ENCODE results near the gene CD40. TPM values are rescaled to one million over a fixed set of nuclear protein-coding genes. Genes with fewer than 3 reads are reported as not detected.

CD40 gene
- total and polyA plus RNA-seq, 2 of the 4 experiments (the other 2 are of a cell fraction) = 0.36 to 0.92 TPM

GRCh38 chr20:46087161-46087560 is 31.0 kb upstream of the CD40 start:
- Histone ChIP-seq H4K8ac (ENCODE audit: low read depth in 2 of 2, low read length in 2 of 2) (no peak overlapping the region), H3K23ac (ENCODE audit: low read depth, low read length) (no peak overlapping the region), H3K14ac (replicated peaks; ENCODE audit: low read depth, low read length) (no peak overlapping the region), H3K9ac (ENCODE audit: low read depth, low read length) (no peak overlapping the region), H2AFZ (replicated peaks; ENCODE audit: low read length, poor library complexity) (no peak overlapping the region), H3K4me3 (ENCODE audit: insufficient read depth, low read depth, low read length) (no peak overlapping the region), H4K91ac (ENCODE audit: insufficient read depth, low read depth, low read length) (no peak overlapping the region), H2AK9ac (replicated peaks; ENCODE audit: low read depth, low read length, poor library complexity) (no peak overlapping the region), H3K27me3 (ENCODE audit: control insufficient read depth, insufficient read depth, low read length) (no peaks in the 10 kb centered on the region), H2BK120ac (ENCODE audit: low read depth, low read length) (no peak overlapping the region), H3K4ac (ENCODE audit: low read depth, low read length) (no peak overlapping the region), H3K4me2 (ENCODE audit: low read depth, low read length) (no peak overlapping the region), H3K18ac (ENCODE audit: low read depth, low read length) (no peak overlapping the region), H2BK20ac (ENCODE audit: low read depth, low read length) (no peak overlapping the region), H3K79me1 (ENCODE audit: low read depth in 1 of 2, low read length in 2 of 2) (peaks cover 17 to 55% of the 10 kb centered on the region in 2 experiments), H4K5ac (ENCODE audit: low read depth, low read length) (no peak overlapping the region), H3K36me3 (ENCODE audit: control insufficient read depth, insufficient read depth, low read length) (no peaks in the 10 kb centered on the region), H4K20me1 (ENCODE audit: insufficient read depth, low read length) (peaks cover 69% of the 10 kb centered on the region), H3K56ac (ENCODE audit: extremely low read depth, insufficient read depth, low read length) (no peak overlapping the region), H2AK5ac (ENCODE audit: low read depth, low read length) (no peak overlapping the region), H3K9me1 (ENCODE audit: insufficient read depth, low read length) (peaks cover 10% of the 10 kb centered on the region; the same call in 1 of the 2 replicates), H3K4me1 (ENCODE audit: control insufficient read depth, insufficient read depth, low read length) (peaks cover 7% of the 10 kb centered on the region), H2BK15ac (ENCODE audit: low read depth, low read length) (no peak overlapping the region), H3K27ac (ENCODE audit: insufficient read depth, low read length) (no peak overlapping the region), H2BK5ac (ENCODE audit: low read depth, low read length, poor library complexity, severe bottlenecking) (no peak overlapping the region), H3K9me3 (ENCODE audit: control insufficient read depth, insufficient read depth, low read length) (no peaks in the 10 kb centered on the region)
- ChIA-PET CTCF (interaction anchor here (0.8 kb wide), 1 partner anchor 29 kb away, joined by 3 read pairs; no protein-coding TSS in a partner anchor), POLR2A (ENCODE audit: unreplicated experiment) (no interaction called here)
- TF ChIP-seq RAD21 (IDR thresholded peaks at IDR 0.05; ENCODE audit: low read length) = peak; percentile 48; the same call in 1 of the 2 replicates
- TF ChIP-seq SMC3 (IDR thresholded peaks at IDR 0.05; ENCODE audit: low read depth, low read length) = peak; percentile 31
- no peak for TF ChIP-seq MAZ (IDR thresholded peaks at IDR 0.05; ENCODE audit: borderline replicate concordance, low read depth, low read length)
- peak; percentile 55 for TF ChIP-seq CTCF (conservative IDR thresholded peaks at IDR 0.05; ENCODE audit: low read depth, low read length)
- TF ChIP-seq CEBPB (IDR thresholded peaks at IDR 0.05; ENCODE audit: low read depth, low read length) = no peak
- no CpG with 5 or more reads among the region's 8 CpGs for WGBS, 2 experiments (ENCODE audit: extremely low coverage in 2 of 2, insufficient read length in 1 of 2)
- dilution Hi-C loops (cut with HindIII; ENCODE audit: low sequenced_read_pairs, unreplicated experiment) = no loop called here
- in situ Hi-C loops (cut with MboI; ENCODE audit: low sequenced_read_pairs) = no loop called here
- DNase-seq = peak; percentile 42
- no peak for ATAC-seq (ENCODE audit: low read depth)
- intact Hi-C loops (cut with micrococcal nuclease) = loop anchor here (5.0 to 10.0 kb wide), 3 partner anchors 65 to 312 kb away; partner anchors contain the start of gene ZNF335
- no TSS peak for BruUV-seq (replicated peaks)

Data from IMR-90 (cell line).